ENCODE data around the gene ROCK2.

GRCh38 chr2:11370377-11371091, 26.1 kb upstream of the ROCK2 start:
- TF ChIP-seq CTCF (IDR thresholded peaks at IDR 0.05): no peak
- no peak for TF ChIP-seq ZFX (IDR thresholded peaks at IDR 0.05; ENCODE audit: borderline replicate concordance)
